Ureter (tissue), 1 donor: Measurements from ENCODE around the gene CTSA. TPM values are rescaled to one million over a fixed set of nuclear protein-coding genes. Genes with fewer than 3 reads are reported as not detected.

ENCODE experiments used
- DNase-seq: peaks from one replicate; pipeline ENCODE4 v3.0.0-alpha.2; 2020; ENCODE audit warnings: low spot score
- total RNA-seq: library from RNA; stranded (reverse); gene quantifications from one replicate; pipeline ENCODE4 v1.2.4, GENCODE V29; 2023
- donor health status: DM: yes; HTN: yes; CAD: no.

Gene CTSA
- total RNA-seq, 1 donor from 2014 or later, result 98.0 TPM

- DNase-seq, result no peak
Measured at GRCh38 chr20:45938727-45939438, 47.7 kb downstream of the CTSA start.

DNA sequence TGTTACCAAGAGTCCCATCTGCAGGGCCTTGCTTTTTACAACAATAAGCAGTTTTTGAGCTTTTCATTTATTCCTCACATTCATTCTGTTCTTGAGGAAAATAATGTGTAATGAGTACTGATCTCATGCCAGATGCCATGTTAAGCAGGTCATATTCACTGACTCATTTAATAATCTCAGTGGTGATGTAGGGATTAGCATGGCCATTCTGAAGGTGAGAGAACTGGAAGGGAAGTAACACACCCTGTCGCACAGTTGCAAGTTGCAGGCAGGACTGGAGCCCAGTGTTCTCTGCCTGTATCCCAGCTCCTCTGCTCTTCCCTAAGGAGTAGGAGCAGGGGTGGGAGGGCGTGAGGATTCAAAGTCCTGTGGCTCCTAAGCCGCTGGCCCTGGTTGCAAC, 48.9 kb downstream of the CTSA start:
- DNase-seq, result no peak

- no peak for DNase-seq
Measured at GRCh38 chr20:45940469-45940868, 49.3 kb downstream of the CTSA start.

GRCh38 chr20:45943613-45944012, 52.5 kb downstream of the CTSA start:
- no peak for DNase-seq

GRCh38 chr20:45944151-45944964, 53.2 kb downstream of the CTSA start:
- no peak for DNase-seq

GRCh38 chr20:45944965-45945677, 54.0 kb downstream of the CTSA start:
- no peak for DNase-seq

DNA sequence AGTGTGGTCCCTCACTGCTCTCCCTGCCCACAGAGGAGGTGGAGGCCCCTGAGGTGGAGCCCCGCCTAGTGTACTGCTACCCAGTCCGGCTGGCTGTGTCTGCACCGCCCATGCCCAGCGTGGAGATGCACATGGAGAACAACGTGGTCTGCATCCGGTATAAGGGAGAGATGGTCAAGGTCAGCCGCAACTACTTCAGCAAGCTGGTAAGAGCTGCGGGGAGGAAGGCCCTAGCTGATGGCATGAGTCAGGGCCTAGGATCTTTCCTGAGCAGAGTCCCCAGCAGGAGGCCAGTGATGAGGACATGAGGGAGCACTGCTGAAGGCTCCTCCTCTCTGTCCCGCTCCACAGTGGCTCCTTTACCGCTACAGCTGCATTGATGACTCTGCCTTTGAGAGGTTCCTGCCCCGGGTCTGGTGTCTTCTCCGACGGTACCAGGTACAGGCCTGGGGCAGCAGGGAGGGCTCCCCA, 54.6 kb downstream of the CTSA start:
- no peak for DNase-seq

DNA sequence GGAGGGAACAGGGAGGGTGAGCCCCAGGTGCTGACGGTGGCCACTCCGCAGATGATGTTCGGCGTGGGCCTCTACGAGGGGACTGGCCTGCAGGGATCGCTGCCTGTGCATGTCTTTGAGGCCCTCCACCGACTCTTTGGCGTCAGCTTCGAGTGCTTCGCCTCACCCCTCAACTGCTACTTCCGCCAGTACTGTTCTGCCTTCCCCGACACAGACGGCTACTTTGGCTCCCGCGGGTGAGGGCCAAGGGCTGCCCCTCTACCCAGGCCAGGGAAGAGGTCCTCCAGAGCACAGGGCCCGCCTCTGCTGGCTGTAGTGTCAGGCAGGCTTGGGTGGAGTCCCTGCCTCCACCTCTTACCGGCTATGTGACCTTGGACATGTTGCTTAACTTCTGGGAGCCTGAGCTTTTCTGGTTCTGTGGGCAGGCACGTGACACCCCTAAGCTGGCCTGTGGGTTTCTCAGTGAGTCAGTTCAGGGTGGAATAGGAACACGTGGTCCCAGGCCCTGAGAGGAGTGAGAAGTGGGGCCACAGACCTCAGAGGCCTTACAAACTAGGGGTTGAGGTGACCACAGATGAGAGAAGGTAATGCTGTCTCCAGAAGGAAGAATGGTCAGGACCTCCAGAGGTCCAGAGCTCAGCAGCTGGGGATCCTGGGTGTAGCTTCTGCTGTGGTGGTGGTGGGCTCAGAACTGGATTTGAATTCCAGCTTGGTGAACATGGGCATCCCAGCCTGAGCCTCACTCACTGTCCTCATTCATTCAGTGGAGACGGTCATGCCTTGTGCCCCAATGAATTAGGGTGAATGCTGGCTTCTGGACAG, 55.2 kb downstream of the CTSA start:
- DNase-seq, result no peak

DNA sequence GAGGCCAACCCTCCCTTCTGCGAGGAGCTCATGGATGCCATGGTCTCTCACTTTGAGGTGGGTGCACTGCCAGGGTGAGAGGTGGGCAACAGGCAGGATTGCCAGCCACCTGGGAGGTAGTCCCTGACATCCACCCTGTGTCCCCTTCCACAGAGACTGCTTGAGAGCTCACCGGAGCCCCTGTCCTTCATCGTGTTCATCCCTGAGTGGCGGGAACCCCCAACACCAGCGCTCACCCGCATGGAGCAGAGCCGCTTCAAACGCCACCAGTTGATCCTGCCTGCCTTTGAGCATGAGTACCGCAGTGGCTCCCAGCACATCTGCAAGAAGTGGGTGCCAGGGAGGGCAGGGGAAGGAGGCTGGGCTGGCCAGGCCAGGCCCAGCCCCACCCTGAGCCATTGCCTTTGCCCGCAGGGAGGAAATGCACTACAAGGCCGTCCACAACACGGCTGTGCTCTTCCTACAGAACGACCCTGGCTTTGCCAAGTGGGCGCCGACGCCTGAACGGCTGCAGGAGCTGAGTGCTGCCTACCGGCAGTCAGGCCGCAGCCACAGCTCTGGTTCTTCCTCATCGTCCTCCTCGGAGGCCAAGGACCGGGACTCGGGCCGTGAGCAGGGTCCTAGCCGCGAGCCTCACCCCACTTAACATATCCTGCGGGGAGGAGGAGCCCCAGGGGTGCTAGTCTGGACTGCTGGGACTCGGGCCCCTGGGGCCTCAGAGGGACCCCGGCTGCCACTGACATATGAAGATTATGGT, 56.2 kb downstream of the CTSA start:
- no peak for DNase-seq

DNA sequence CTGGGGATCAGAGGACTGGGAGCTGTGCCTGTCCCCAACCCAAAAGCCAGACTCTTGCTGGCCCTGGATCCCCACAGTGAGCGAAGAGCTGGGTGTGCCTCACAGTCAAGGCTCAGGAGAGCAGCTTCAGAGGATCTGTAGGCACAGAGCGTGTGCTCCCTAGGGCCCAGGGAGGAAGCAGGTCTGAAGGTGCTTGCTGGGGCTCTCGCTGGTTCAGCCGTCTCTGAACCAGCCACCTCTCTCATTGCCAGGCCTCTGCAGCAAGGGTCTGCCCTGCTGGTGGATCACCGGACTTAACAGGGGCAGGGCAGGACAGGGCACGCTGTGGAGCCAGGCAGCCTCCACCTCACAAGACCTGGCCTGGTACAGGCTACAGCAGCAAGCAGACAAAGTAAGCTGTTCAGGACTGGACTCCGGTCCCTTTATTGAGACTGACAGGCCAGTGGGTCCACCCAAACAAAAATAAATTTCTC, 57.2 kb downstream of the CTSA start:
- no peak for DNase-seq

Other genes starting within 250 kb of the CTSA start
- not detected for gene WFDC11, start 221.1 kb upstream of the CTSA start, total RNA-seq
- 0.55 TPM for gene WFDC13, start 189.3 kb upstream of the CTSA start, total RNA-seq
- 1.9 TPM for gene WFDC10B, start 186.3 kb upstream of the CTSA start, total RNA-seq
- gene SPINT4, start 169.0 kb upstream of the CTSA start, total RNA-seq, result not detected
- gene WFDC3, start 99.5 kb upstream of the CTSA start, total RNA-seq, result 3.0 TPM
- gene DNTTIP1, start 99.4 kb upstream of the CTSA start, total RNA-seq, result 24.5 TPM
- gene UBE2C, start 78.7 kb upstream of the CTSA start, total RNA-seq, result 1.1 TPM
- gene TNNC2, start 64.0 kb upstream of the CTSA start, total RNA-seq, result 0.57 TPM
- 31.4 TPM for gene SNX21, start 57.5 kb upstream of the CTSA start, total RNA-seq
- 21.0 TPM for gene ACOT8, start 33.9 kb upstream of the CTSA start, total RNA-seq
- gene ZSWIM3, start 33.7 kb upstream of the CTSA start, total RNA-seq, result 4.1 TPM
- 14.4 TPM for gene ZSWIM1, start 10.1 kb upstream of the CTSA start, total RNA-seq
- gene SPATA25, start 3.7 kb upstream of the CTSA start, total RNA-seq, result 8.6 TPM
- 17.9 TPM for gene NEURL2, start 127 bp upstream of the CTSA start, total RNA-seq
- 101 TPM for gene PLTP, start 20.8 kb downstream of the CTSA start, total RNA-seq
- 37.5 TPM for gene PCIF1, start 43.3 kb downstream of the CTSA start, total RNA-seq
- gene ZNF335, start 80.9 kb downstream of the CTSA start, total RNA-seq, result 23.9 TPM
- gene MMP9, start 117.6 kb downstream of the CTSA start, total RNA-seq, result 1.4 TPM
- not detected for gene SLC12A5, start 137.9 kb downstream of the CTSA start, total RNA-seq
- 30.0 TPM for gene NCOA5, start 198.6 kb downstream of the CTSA start, total RNA-seq
- gene CD40, start 227.0 kb downstream of the CTSA start, total RNA-seq, result 29.0 TPM